ENCODE results near the gene ZNHIT6.
"Not testable (repeated sequence)": the region's sequence is repeated elsewhere in the genome, so short reads cannot be mapped to it uniquely, and the experiment has no call there.

Gene ZNHIT6

DNA sequence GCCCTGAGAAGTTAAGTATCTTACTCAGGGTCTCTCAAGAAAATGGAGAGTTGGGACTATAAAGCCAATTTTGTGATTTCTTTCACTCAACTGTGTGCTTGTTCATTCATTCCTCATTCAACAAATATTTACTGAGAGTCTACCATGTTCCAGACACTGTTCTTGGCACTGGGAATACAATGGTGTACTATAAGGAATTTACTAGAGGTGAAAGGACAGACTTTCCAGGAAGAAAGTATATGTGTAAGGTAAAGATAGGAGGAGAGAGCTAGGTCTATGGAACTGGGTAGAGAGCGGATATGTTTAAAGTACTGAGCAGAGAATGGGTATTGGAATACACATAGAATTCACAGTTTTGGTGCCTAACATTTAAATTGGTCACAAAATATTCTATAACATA, 42.3 kb downstream of the ZNHIT6 start:
- DNase-seq: no peak

- no peak for DNase-seq
These were observed 44.9 kb downstream of the ZNHIT6 start for GRCh38 chr1:85663382-85663781.

- DNase-seq: no peak
These were observed 46.5 kb downstream of the ZNHIT6 start for GRCh38 chr1:85661767-85662166.

DNA sequence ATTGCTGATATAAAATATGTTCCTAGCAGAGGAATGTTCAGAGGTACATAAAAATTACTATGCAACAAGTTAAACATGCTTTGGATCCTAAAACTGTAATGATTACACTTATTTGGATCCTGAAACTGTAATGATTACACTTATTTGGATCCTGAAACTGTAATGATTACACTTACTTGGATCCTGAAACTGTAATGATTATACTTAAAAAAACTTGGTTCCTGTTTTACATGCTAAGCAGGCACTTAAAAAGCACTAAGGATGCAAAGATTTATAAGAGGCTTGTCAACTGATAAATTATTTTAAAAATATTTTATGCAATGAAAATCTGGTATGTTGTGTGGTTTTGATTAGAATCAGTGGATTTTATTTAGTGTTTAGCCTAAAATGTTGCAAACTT, 47.7 kb downstream of the ZNHIT6 start:
- DNase-seq: no peak

GRCh38 chr1:85659174-85659573, 49.1 kb downstream of the ZNHIT6 start:
- no peak for DNase-seq

DNA sequence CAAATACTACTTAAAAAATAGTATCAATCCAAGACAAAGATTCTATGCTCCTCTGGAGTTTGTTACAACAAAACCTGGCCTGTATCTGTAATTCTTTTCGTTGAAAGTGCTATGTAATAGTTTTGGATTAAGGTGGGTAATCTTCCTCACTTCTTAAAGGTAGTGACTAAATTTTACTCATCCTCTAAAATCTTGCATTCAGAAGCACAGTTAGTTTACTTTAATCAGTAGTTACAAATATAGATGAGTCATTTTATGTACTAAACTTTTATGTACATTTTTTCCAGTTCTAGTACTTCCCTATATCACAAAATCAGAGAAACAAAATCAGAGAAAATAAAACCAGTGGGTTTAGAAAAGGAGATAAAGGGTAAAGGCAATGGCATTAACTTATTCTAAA, 51.3 kb downstream of the ZNHIT6 start:
- no peak for DNase-seq

DNA sequence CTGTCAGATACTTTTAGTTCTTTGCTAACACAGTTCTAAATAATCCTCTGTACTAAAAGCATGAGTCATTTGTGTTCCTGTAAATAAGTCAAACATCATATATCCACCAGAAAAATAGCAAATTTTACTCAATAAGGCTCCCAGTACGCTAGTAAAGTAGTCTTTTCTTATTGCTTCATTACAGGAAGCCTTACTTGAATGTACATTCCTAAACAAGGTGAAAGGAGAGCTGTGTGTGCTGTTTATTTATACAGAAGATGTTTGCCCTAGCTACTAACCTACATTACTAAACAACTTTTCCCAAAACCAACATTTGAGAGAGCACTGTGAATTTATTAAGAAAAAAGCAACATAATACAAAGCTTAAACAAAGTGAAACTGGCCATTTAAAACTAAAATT, 52.0 kb downstream of the ZNHIT6 start:
- DNase-seq: no peak

GRCh38 chr1:85655315-85655714, 52.9 kb downstream of the ZNHIT6 start:
- DNase-seq: no peak

DNA sequence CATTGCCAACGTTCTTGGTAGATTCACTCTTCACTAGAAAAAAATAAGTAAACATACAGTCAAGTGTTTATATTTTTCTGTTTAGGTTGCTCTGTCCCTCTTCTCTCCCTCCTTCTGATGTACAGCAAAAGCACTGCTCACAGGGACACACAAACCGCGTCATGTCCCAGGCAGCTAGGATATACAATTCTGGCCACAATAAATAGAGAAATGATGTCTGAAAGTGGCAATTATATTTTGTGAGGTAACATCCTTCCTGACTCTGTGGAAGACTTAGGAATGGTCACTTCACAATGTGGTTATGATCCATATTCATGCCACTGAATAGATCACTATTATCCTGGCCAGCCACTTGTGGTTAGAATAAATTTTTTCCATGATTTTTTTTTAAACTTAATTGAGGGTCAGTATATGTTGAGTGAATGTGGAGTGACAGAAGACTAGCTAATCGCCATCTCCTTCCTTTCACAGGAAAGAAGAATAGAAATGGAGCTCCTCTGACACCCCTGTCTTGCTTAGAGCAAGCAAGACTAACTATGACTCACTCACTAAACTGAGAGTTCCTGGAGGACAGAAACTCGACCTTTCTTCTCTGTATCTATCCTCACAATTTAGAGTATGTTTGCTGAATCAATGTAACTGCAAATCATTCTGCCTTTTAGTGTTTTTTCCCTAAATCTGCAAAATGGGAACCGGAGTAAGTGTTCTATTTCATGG, 54.0 kb downstream of the ZNHIT6 start:
- no peak for DNase-seq

GRCh38 chr1:85652327-85652726, 55.9 kb downstream of the ZNHIT6 start:
- no peak for DNase-seq

DNA sequence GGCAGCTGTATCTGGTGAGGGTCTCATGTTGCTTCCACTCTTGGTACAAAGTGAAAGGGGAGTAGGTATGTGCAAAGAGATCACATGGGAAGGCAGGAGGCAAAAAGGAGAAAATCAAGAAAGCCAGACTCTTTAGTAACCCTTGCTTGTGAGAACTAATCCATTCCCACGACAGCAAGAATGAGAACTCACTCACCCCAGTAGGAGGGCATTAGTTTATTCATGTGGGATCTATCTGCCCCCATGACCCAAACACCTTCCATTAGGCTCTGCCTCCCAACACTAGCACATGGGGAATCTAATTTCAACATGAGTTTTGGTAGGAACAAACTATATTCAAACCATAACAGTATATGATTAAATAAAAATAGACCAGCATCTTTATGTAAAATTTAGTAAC, 57.6 kb downstream of the ZNHIT6 start:
- no peak for DNase-seq

GRCh38 chr1:85649591-85649990, 58.6 kb downstream of the ZNHIT6 start:
- DNase-seq: no peak

DNA sequence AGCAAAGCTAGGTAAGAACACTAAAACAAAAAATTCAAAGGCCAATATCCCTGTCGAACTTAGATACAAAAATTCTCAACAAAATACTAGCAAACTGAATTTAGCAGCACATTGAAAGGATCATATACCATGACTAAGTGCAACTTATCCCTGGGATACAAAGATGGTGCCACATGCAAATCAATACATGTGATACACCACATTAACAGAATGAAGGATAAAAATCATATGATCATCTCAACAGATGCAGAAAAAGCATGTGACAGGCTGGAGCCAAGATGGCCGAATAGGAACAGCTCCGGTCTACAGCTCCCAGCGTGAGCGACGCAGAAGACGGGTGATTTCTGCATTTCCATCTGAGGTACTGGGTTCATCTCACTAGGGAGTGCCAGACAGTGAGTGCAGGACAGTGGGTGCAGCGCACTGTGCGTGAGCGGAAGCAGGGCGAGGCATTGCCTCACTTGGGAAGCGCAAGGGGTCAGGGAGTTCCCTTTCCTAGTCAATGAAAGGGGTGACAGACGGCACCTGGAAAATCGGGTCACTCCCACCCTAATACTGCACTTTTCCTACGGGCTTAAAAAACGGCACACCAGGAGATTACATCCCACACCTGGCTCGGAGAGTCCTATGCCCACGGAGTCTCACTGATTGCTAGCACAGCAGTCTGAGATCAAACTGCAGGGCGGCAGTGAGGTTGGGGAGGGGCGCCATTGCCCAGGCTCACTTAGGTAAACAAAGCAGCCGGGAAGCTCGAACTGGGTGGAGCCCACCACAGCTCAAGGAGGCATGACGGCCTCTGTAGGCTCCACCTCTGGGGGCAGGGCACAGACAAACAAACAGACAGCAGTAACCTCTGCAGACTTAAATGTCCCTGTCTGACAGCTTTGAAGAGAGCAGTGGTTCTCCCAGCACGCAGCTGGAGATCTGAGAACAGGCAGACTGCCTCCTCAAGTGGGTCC, 66.4 kb downstream of the ZNHIT6 start:
- DNase-seq: not testable (repeated sequence)

GRCh38 chr1:85639920-85640319, 68.3 kb downstream of the ZNHIT6 start:
- DNase-seq: not testable (repeated sequence)

DNA sequence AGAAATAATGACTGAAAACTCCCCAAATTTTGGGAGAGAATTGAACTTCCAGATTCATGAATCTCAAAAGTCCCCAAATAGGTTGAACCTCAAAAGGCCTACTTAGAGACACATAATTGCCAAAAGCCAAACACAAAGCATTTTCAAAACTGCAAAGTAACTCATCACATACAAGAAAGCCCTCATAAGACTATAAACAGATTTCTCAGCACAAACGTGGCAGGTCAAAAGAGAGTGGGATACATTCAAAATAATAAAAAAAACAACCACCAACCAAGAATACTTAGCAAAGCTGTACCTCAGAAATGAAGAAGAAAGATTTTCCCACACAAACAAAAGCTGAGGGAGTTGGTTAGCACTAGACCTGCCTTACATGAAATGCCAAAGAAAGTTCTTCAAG, 69.8 kb downstream of the ZNHIT6 start:
- DNase-seq: no peak

DNA sequence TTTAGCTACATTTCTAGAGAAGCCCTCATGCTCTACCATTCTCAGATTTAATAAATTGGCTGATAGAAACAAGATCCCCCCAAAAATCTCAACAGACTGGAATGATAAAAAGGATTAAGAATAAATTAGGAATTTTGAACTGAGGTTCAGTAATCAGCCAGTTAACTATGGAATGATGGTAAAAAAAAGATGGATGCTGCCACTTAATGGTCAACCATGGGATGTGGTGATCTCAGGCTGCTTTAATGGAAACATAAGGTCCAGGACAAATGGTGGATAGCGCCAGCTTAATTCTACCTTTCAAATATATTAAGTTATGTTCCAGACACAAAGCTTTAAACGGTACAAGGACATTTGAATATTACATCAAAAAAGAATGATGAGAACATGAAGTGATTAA, 77.7 kb downstream of the ZNHIT6 start:
- DNase-seq: no peak

GRCh38 chr1:85629532-85629920, 78.7 kb downstream of the ZNHIT6 start:
- DNase-seq: no peak

- DNase-seq: no peak
These were observed 79.3 kb downstream of the ZNHIT6 start for GRCh38 chr1:85628791-85629531.

DNA sequence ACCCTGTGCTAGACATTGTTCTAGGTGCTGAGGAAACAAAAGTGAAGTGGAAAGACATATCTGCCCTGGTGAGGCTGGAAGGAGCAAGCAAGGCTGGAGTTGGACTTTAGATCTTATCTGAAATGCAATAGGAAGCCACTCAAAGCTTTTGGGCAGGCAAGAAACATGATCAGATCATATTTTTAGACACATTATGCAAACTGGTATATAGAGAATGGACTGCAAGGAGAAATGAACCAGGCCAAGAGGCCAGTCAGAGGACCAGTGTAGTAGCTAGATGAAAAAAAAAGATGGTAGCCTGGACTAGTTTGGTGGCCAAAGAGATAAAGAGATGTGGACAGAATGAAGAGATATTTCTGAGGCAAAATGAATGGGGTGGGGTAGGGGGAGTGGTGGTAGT, 81.4 kb downstream of the ZNHIT6 start:
- DNase-seq: no peak

DNA sequence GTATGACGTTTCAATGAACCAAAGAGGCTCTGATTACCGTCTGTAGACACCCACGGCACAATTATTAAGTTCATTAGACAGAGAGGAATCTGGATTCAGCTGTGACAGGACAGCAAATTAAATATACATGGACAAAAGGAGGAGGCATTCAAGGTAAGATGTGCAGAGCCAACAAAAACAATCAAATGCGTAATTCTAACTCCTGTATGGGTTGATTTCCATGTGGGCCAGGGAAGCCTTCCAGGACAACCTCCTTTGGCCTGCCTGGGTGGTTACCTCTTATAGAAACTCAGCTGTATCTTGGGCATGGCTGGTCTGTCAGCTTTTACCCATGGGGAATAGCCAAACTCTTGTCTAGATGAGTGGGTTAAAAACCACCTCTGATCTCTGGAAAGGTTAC, 83.9 kb downstream of the ZNHIT6 start:
- DNase-seq: no peak

- DNase-seq: no peak
These were observed 85.2 kb downstream of the ZNHIT6 start for GRCh38 chr1:85623061-85623471.

DNA sequence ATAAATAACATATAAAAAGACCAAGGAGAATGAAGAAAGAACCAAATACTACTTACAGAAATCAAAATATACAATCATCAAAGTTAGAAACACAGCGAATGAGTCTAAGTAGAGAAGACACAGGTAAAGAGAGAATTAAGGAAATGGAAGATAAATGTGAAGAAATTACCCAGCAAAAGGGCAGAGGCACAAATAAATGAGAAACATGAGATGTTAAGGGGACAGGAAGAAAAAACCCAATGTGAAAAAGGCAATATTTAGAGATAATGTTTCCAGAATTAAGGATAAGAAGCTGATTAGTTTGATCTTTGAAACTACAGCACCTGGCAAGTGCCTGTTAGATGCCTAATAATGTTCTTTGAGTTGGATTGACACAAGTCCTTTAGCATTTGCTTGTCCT, 86.8 kb downstream of the ZNHIT6 start:
- DNase-seq: no peak

GRCh38 chr1:85617633-85618100, 90.6 kb downstream of the ZNHIT6 start:
- no peak for DNase-seq
